Left lung (tissue), 10 donors: Measurements from ENCODE around the gene KIF26B. TPM values are rescaled to one million over a fixed set of nuclear protein-coding genes. Genes with fewer than 3 reads are reported as not detected.

Experiments used
- ATAC-seq: fragments of 200-7000 bp; cut with Tn5 transposase; one replicate; pipeline ENCODE4 v1.9.1; 2020; ENCODE audit warnings: moderate library complexity
- DNase-seq, 4 donors: peaks; one replicate each; pipeline ENCODE4 v3.0.0-alpha.2; 2013 to 2020
- H3K27ac ChIP-seq, 2 donors: fragments of 200-600 bp; sonication (generic) in 1 of 2; one replicate each; pipeline versions ENCODE4 v1.5.0 to v1.8.0; 2020 to 2021
- H3K27me3 ChIP-seq, 2 donors: fragments of 200-600 bp; sonication (generic) in 1 of 2; one replicate each; pipeline versions ENCODE4 v1.5.0 to v1.8.0; 2020 to 2021
- H3K36me3 ChIP-seq, 2 donors: fragments of 200-600 bp; sonication (generic) in 1 of 2; one replicate each; pipeline versions ENCODE4 v1.5.0 to v1.8.0; 2020 to 2021
- H3K4me1 ChIP-seq, 2 donors: fragments of 200-600 bp; one replicate each; pipeline ENCODE4 v1.8.0; 2021
- H3K4me3 ChIP-seq, 2 donors: fragments of 200-600 bp; sonication (generic) in 1 of 2; one replicate each; pipeline versions ENCODE4 v1.5.0 to v1.8.0; 2020 to 2021; ENCODE audit warnings: mild to moderate bottlenecking in 1 of 2
- H3K9me3 ChIP-seq, 2 donors: fragments of 200-600 bp; sonication (generic) in 1 of 2; one replicate each; pipeline versions ENCODE4 v1.5.0 to v1.8.0; 2020 to 2021
- intact Hi-C, 2 donors: fragments of 100-400 bp; cut with DNase I; formaldehyde crosslinking; loops; one replicate each; pipeline versions ENCODE4 v1.11.2 to v1.14.2; 2022
- polyA plus RNA-seq, 6 donors: library from polyadenylated mRNA; unstranded; fragments of 120-200 nt; gene quantifications; one replicate each; pipeline ENCODE4 v1.2.1, GENCODE V29; 2013; ENCODE audit not compliant: insufficient read length in 6 of 6
- total RNA-seq, 2 donors: library from RNA; stranded (reverse); fragmentation: NEBNext Ultra II Directional; extraction: Animal tissue kit (Norgen Biotek cat#: 25700); gene quantifications; one replicate each; pipeline ENCODE4 v1.2.1, GENCODE V29; 2021
- TF ChIP-seq, protein P1 (sequence below), 2 donors: fragments of 200-600 bp; sonication (generic) in 1 of 2; IDR thresholded peaks; one replicate each; pipeline versions ENCODE4 v1.5.0 to v1.8.0; 2021; ENCODE audit warnings: antibody characterized with exemption in 2 of 2
- donor health status: DM: no; HTN: yes; CAD: no.
- donor health status: DM: no; HTN: no; CAD: no.

KIF26B gene
- total and polyA plus RNA-seq, 8 donors = 3.9 to 28.3 (median 6.5) TPM

DNA sequence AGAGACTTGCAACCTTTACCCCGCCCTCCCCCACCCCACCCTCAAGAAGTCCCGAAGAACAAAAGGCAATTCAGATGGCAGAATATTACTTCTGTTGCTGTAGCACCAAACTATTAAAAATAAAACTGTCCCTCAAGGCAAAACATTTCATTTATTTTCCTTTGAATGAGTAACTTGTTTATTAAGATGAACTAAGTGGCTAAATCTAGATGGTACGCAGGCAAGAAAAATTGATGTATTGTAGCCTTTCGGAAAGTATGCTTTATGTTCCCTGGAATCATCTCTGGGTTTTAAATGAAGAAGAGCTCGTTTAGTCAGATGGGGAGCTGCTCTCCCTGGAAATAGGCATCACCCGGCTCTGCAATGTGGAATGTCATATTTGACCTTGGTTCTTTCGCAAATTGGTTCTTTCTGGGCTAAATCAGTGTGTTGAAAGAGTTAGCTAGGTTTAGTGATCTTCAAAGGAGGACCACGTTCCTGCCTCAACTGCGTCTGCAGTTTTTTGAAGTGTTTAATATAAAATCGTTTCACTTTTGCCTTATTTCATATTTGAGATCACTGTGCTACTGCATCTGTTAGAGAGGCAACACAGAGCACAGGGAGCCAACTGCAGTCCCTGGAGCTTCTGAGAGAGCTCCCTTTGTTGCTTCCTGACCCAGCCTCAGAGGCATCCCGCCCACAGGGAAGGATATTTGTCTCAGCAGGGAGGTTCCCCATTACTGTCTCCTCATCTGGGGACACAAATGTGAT lies 61.8 kb downstream of the KIF26B start:
- Histone ChIP-seq H3K27ac (no peak overlapping the region), H3K27me3 (no peaks in the 10 kb centered on the region), H3K4me3 (no peak overlapping the region), H3K9me3 (no peaks in the 10 kb centered on the region), H3K4me1 (no peaks in the 10 kb centered on the region), H3K36me3 (no peaks in the 10 kb centered on the region)
- TF ChIP-seq, protein P1, sequence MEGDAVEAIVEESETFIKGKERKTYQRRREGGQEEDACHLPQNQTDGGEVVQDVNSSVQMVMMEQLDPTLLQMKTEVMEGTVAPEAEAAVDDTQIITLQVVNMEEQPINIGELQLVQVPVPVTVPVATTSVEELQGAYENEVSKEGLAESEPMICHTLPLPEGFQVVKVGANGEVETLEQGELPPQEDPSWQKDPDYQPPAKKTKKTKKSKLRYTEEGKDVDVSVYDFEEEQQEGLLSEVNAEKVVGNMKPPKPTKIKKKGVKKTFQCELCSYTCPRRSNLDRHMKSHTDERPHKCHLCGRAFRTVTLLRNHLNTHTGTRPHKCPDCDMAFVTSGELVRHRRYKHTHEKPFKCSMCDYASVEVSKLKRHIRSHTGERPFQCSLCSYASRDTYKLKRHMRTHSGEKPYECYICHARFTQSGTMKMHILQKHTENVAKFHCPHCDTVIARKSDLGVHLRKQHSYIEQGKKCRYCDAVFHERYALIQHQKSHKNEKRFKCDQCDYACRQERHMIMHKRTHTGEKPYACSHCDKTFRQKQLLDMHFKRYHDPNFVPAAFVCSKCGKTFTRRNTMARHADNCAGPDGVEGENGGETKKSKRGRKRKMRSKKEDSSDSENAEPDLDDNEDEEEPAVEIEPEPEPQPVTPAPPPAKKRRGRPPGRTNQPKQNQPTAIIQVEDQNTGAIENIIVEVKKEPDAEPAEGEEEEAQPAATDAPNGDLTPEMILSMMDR (IDR thresholded peaks at IDR 0.05) = no peak
- intact Hi-C loops = no loop called here
- ATAC-seq = no peak
- DNase-seq = no peak

DNA sequence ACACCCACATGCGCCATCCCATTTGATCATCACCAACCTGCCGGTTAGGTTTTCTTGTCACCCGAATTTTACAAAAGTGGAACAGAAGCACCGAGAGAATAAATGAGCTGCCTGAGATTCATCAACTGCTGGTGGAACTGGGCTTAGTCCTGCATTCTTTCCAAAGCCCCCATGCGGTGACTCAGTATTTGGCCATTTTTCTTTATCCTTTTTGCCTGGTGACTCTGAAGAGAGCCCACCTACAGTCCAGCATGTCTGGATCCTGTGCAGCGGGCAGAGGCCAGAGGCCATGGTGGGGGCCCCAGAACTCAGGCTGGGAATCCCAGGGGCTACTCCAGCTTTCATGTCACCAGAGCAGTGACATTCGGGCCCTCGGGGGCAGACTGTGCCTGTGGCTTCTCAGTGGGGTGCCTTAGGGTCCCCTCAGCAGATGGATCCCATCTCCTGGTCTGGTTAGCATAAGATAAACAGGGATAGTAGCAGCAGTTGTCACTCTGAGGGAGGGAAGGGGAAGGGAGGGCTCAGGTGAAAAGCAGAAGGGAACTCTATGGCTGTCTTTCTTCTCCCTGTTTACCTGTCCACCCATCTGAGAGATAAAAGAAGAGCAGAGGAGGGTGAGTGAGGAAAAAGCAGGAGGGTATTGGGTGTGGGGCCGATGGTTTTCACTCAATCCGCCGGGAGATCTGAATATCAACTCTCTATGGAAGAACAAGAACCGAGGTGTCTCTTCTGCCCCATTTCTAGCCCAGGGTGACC lies 63.2 kb downstream of the KIF26B start:
- ATAC-seq (no peak), DNase-seq (no peak)
- Histone ChIP-seq H3K4me3 (no peak overlapping the region), H3K27ac (no peak overlapping the region), H3K36me3 (no peaks in the 10 kb centered on the region), H3K27me3 (no peaks in the 10 kb centered on the region), H3K9me3 (no peaks in the 10 kb centered on the region), H3K4me1 (no peaks in the 10 kb centered on the region)
- TF ChIP-seq, protein P1 (IDR thresholded peaks at IDR 0.05) = no peak
- intact Hi-C loops = no loop called here

DNA sequence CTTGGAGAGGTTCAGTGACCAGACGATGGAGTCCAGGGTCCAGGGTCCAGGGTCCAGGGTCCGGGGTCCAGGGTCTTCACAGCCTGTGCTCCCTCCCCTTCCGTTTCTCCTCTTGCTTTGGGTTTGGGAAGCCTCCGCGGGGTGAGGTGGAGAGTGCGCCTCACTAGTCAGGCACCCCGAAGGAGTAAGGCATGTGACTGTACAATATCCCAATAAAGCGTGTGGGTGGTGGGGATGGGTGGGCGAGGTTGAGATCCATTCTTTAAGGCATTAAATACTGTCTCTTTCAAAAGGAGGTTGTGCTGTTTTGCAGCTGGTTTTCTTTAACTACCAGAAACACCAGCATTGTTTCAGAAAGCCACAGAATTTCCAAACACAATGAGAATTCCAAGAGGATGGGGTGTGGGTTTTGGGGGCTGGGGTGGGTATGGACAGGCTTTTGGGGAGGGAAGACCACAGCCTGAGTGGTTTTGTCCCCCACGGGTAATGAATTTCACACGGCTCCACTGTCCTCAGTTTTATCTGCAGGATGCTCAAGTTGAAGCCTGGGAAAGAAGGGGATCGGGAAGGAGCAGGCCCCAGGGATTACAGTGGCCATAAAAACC lies 65.7 kb downstream of the KIF26B start:
- H3K4me3 ChIP-seq = no peak overlapping the region
- DNase-seq = no peak
- TF ChIP-seq, protein P1 (IDR thresholded peaks at IDR 0.05) = no peak
- H3K27ac ChIP-seq = no peak overlapping the region
- no peaks in the 10 kb centered on the region for H3K4me1 ChIP-seq
- no peaks in the 10 kb centered on the region for H3K36me3 ChIP-seq
- H3K9me3 ChIP-seq = no peaks in the 10 kb centered on the region
- no peak for ATAC-seq
- H3K27me3 ChIP-seq = no peaks in the 10 kb centered on the region
- intact Hi-C loops = no loop called here

DNA sequence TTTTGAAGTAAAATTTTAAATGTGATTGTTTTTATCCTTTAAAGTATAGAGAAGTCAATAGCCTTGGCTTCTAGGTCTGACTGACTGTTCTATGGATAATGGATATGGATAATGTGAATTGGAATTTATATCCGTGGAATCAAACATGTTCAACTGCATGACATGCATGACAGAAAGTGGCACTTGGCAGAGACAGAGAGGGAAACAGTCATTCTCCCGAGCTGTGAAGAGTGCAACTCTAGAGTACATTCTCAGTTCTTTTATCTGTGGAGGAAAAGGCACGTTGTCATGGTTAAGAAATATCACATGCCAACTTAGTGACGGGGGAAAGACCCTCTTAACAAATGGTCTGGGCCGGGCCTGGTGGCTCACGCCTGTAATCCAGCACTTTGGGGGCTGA lies 67.0 kb downstream of the KIF26B start:
- no peaks in the 10 kb centered on the region for H3K4me1 ChIP-seq
- H3K4me3 ChIP-seq = no peak overlapping the region
- H3K27me3 ChIP-seq = no peaks in the 10 kb centered on the region
- ATAC-seq = no peak
- no peaks in the 10 kb centered on the region for H3K9me3 ChIP-seq
- intact Hi-C loops = no loop called here
- TF ChIP-seq, protein P1 (IDR thresholded peaks at IDR 0.05) = no peak
- no peak overlapping the region for H3K27ac ChIP-seq
- DNase-seq = no peak
- H3K36me3 ChIP-seq = no peaks in the 10 kb centered on the region
